OCI-LY1 (cell line): ENCODE results near the gene ZNF619.

Source experiments
- CTCF ChIP-seq: fragments of 200-600 bp; sonication (generic), shearing (Covaris generic); IDR thresholded peaks from 2 replicates; pipeline ENCODE4 v1.5.1; 2017; ENCODE audit warnings: mild to moderate bottlenecking, antibody characterized with exemption, low read length, moderate library complexity, mixed read lengths
- EZH2 ChIP-seq: fragments of 200-600 bp; sonication (generic), shearing (Covaris generic); IDR thresholded peaks from 2 replicates; pipeline ENCODE4 v1.8.0; 2017; ENCODE audit warnings: borderline replicate concordance, mixed run types, mild to moderate bottlenecking, antibody characterized with exemption, low read length, moderate library complexity, mixed read lengths

- TF ChIP-seq CTCF (no peak), EZH2 (no peak)
Measured at GRCh38 chr3:40477666-40478065, 744 bp downstream of the ZNF619 start.
